CD4-positive, alpha-beta memory T cell (primary cell): Measurements from ENCODE around the gene RARA. TPM values are rescaled to one million over a fixed set of nuclear protein-coding genes. Genes with fewer than 3 reads are reported as not detected.

ENCODE experiments used
- CTCF ChIA-PET: fragments of 350-600 bp; sonication (Branson Sonifier 250); formaldehyde crosslinking; loops from one replicate; lab custom pipeline; 2021; ENCODE audit warnings: inconsistent platforms; ENCODE audit not compliant: partially characterized antibody; lab: Charles Lee
- POLR2A ChIA-PET: fragments of 350-600 bp; sonication (Branson Sonifier 250); formaldehyde crosslinking; loops from one replicate; lab custom pipeline; 2021; ENCODE audit not compliant: partially characterized antibody; lab: Charles Lee
- DNase-seq, 5 donors: peaks; one replicate each; pipeline versions ENCODE4 v3.0.0 to v3.0.0-alpha.2; 2020 to 2022; ENCODE audit warnings: mixed read lengths in 1 of 5
- H3K27ac ChIP-seq: one replicate; pipeline ENCODE4 v1.7.0; 2013; ENCODE audit warnings: low read depth, low read length
- H3K27me3 ChIP-seq: 2 replicates; pipeline ENCODE4 v1.7.0; 2013; ENCODE audit warnings: mild to moderate bottlenecking, low read length, moderate library complexity; ENCODE audit not compliant: insufficient read depth
- H3K36me3 ChIP-seq: 2 replicates; pipeline ENCODE4 v1.7.0; 2013; ENCODE audit warnings: mild to moderate bottlenecking, low read length, moderate library complexity; ENCODE audit not compliant: insufficient read depth
- H3K4me1 ChIP-seq: 2 replicates; pipeline ENCODE4 v1.7.0; 2013; ENCODE audit warnings: mild to moderate bottlenecking, low read length, moderate library complexity; ENCODE audit not compliant: insufficient read depth
- H3K4me3 ChIP-seq, 2 donors: one replicate each; pipeline ENCODE4 v1.7.0; 2013; ENCODE audit warnings: low read length in 2 of 2, mild to moderate bottlenecking in 1 of 2
- H3K9me3 ChIP-seq, 2 donors: one replicate each; pipeline ENCODE4 v1.7.0; 2013; ENCODE audit warnings: low read length in 2 of 2, control low read depth in 1 of 2; ENCODE audit not compliant: control insufficient read depth in 1 of 2
- H3K27ac Mint-ChIP-seq, 7 donors: one replicate each; pipeline ENCODE4 v1.8.0; 2020 to 2021; ENCODE audit warnings: mixed read lengths in 7 of 7, mild to moderate bottlenecking in 6 of 7, inconsistent platforms in 3 of 7, moderate library complexity in 3 of 7
- H3K27me3 Mint-ChIP-seq, 2 donors: one replicate each; pipeline ENCODE4 v1.8.0; 2020 to 2021; ENCODE audit warnings: mixed read lengths in 2 of 2
- H3K36me3 Mint-ChIP-seq, 2 donors: one replicate each; pipeline ENCODE4 v1.8.0; 2020 to 2021; ENCODE audit warnings: mixed read lengths in 2 of 2, inconsistent platforms in 1 of 2, mild to moderate bottlenecking in 1 of 2
- H3K4me1 Mint-ChIP-seq, 4 donors: one replicate each; pipeline ENCODE4 v1.8.0; 2020 to 2021; ENCODE audit warnings: mixed read lengths in 4 of 4, mild to moderate bottlenecking in 1 of 4
- H3K4me3 Mint-ChIP-seq, 8 donors: one replicate each; pipeline ENCODE4 v1.8.0; 2020 to 2021; ENCODE audit warnings: mixed read lengths in 8 of 8, mild to moderate bottlenecking in 7 of 8, moderate library complexity in 6 of 8, inconsistent platforms in 3 of 8
- H3K9me3 Mint-ChIP-seq, 8 donors: one replicate each; pipeline ENCODE4 v1.8.0; 2020 to 2021; ENCODE audit warnings: mixed read lengths in 8 of 8, mild to moderate bottlenecking in 5 of 8, inconsistent platforms in 3 of 8, moderate library complexity in 1 of 8
- intact Hi-C: fragments of 100-400 bp; cut with micrococcal nuclease; formaldehyde crosslinking; loops from one replicate; pipeline ENCODE4 v1.15.1; 2023
- polyA plus RNA-seq, 2 donors: library from polyadenylated mRNA; unstranded; fragments of 300-500 nt; fragmentation: Illumina TruSeq; gene quantifications; one replicate each; pipeline ENCODE4 v1.2.3, GENCODE V29; 2021
- total RNA-seq, 2 experiments: library from RNA; stranded (reverse); gene quantifications; one replicate each; pipeline ENCODE4 v1.2.3, GENCODE V29; 2021

The RARA gene
- total and polyA plus RNA-seq, 4 experiments from 2014 or later: 5.1 to 54.5 (median 37.4) TPM

DNA sequence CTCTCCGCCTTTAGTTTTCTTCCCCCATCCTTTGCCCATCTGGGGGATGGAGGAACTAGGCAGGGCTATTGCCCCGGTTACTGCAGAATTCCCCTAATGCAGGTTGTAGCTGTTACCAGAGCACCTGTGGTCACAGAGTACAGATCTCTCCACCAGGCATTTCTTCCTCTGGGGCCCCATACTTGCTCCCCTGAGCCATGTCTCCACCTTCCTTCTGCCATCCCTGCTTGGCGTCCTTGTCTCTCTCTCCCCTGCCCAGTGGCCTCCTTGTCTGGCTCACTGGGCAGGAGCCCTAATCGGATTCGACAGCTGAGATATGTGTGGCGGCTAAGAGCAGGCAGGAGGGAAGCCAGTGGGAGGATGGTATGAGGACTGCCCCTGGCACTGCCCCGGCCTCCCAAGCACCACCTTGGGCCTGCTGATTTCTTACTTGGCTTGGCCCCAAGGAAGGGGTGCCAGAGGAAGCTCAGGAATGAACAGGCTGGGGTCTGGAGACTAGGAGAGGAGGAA, 2.0 kb downstream of the RARA start:
- no peak overlapping the region for H3K27ac ChIP-seq
- no peaks in the 10 kb centered on the region for H3K36me3 ChIP-seq
- Mint-ChIP-seq H3K4me3 (no peak overlapping the region), H3K9me3 (no peaks in the 10 kb centered on the region), H3K36me3 (no peaks in the 10 kb centered on the region), H3K4me1 (peaks cover 20 to 62% (median 40%) of the 10 kb centered on the region in 4 donors), H3K27ac (no peak overlapping the region), H3K27me3 (no peaks in the 10 kb centered on the region)
- DNase-seq: no peak
- H3K4me1 ChIP-seq: peaks cover 84% of the 10 kb centered on the region
- no peaks in the 10 kb centered on the region for H3K9me3 ChIP-seq
- no peaks in the 10 kb centered on the region for H3K27me3 ChIP-seq
- POLR2A ChIA-PET: interaction anchor here (1.2 to 37.1 kb wide), 3 partner anchors 8 to 33 kb away, joined by 3 to 1054 read pairs (median 367); no protein-coding TSS in a partner anchor
- H3K4me3 ChIP-seq: no peak overlapping the region
- CTCF ChIA-PET: interaction anchor here (1.1 to 18.1 kb wide), 4 partner anchors 12 to 235 kb away, joined by 3 to 573 read pairs (median 128); no protein-coding TSS in a partner anchor
- intact Hi-C loops: no loop called here

DNA sequence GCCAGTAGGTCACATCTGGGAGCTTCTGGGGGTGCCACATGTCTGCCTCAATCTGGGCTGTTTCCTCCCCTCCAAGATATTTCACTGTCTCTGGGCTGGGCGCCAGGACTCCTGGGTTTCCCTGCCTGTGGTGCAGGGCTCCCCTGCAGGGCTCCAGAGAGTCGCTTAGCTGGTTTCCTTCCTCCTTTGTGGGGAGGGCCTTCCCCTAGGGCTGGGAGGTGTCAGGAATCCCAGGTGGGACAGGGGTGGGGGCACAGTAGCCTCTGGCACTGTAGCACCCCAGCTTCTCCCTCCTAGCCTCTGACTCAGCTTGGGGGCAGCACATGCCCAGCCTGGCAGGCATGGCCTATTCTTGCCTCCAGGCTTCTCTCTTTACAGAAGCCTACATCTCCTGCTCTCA, 2.6 kb downstream of the RARA start:
- H3K27ac Mint-ChIP-seq: peak overlapping the region in 4 of 7 donors; percentile 22 to 81 (median 50)
- no peaks in the 10 kb centered on the region for H3K9me3 ChIP-seq
- intact Hi-C loops: no loop called here
- ChIA-PET CTCF (interaction anchor here (1.5 to 18.1 kb wide), 4 partner anchors 8 to 236 kb away, joined by 3 to 573 read pairs (median 131); no protein-coding TSS in a partner anchor), POLR2A (interaction anchor here (1.2 to 37.1 kb wide), 3 partner anchors 8 to 33 kb away, joined by 3 to 1054 read pairs (median 367); no protein-coding TSS in a partner anchor)
- H3K4me3 ChIP-seq: no peak overlapping the region
- no peaks in the 10 kb centered on the region for H3K9me3 Mint-ChIP-seq
- peaks cover 21 to 68% (median 46%) of the 10 kb centered on the region in 4 donors for H3K4me1 Mint-ChIP-seq
- DNase-seq: no peak
- H3K4me3 Mint-ChIP-seq: no peak overlapping the region
- H3K27me3 Mint-ChIP-seq: no peaks in the 10 kb centered on the region
- no peak overlapping the region for H3K27ac ChIP-seq
- H3K27me3 ChIP-seq: no peaks in the 10 kb centered on the region
- H3K36me3 ChIP-seq: no peaks in the 10 kb centered on the region
- peaks cover 84% of the 10 kb centered on the region for H3K4me1 ChIP-seq
- no peaks in the 10 kb centered on the region for H3K36me3 Mint-ChIP-seq

DNA sequence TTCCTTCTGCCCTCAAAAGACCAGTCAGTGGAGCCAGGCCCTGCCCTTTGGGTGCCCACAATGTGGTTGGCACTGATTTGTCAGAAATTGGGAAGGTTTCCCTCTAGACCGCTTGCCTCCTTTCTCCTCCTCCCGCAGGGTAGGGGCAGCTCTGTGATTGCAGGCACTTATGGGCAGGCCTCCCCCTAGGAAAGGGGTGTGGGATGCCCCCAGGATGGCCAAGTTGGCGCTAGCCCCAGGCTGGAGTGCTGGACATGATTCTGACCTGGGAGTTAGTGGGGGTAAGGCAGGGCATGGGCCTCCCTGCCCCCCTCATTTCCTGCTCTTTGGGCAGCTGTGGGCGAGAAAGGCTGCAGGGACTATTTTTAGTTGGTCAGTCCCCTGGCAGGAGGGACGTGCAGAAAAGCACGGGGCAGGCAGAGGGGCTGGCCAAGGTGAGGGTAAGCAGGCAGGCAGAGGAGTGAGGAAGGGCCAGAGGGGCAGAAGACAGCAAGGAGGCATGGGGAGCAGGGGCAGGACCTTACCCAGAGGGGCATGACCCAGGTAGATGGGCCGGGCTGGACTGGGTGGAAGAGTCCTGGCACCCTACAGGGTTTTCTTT, 3.3 kb downstream of the RARA start:
- Histone ChIP-seq H3K27me3 (no peaks in the 10 kb centered on the region), H3K4me1 (peaks cover 84% of the 10 kb centered on the region), H3K4me3 (no peak overlapping the region), H3K9me3 (no peaks in the 10 kb centered on the region), H3K36me3 (no peaks in the 10 kb centered on the region), H3K27ac (no peak overlapping the region)
- DNase-seq: no peak
- POLR2A ChIA-PET: interaction anchor here (1.2 to 37.1 kb wide), 3 partner anchors 9 to 32 kb away, joined by 3 to 1054 read pairs (median 367); no protein-coding TSS in a partner anchor
- intact Hi-C loops: no loop called here
- CTCF ChIA-PET: interaction anchor here (1.1 to 18.1 kb wide), 4 partner anchors 9 to 128 kb away, joined by 3 to 573 read pairs (median 7); no protein-coding TSS in a partner anchor
- peak overlapping the region in 2 of 7 donors; percentile 46 to 48 for H3K27ac Mint-ChIP-seq
- H3K9me3 Mint-ChIP-seq: no peaks in the 10 kb centered on the region
- no peak overlapping the region for H3K4me3 Mint-ChIP-seq
- H3K27me3 Mint-ChIP-seq: no peaks in the 10 kb centered on the region
- H3K36me3 Mint-ChIP-seq: no peaks in the 10 kb centered on the region
- H3K4me1 Mint-ChIP-seq: peaks cover 21 to 72% (median 49%) of the 10 kb centered on the region in 4 donors

DNA sequence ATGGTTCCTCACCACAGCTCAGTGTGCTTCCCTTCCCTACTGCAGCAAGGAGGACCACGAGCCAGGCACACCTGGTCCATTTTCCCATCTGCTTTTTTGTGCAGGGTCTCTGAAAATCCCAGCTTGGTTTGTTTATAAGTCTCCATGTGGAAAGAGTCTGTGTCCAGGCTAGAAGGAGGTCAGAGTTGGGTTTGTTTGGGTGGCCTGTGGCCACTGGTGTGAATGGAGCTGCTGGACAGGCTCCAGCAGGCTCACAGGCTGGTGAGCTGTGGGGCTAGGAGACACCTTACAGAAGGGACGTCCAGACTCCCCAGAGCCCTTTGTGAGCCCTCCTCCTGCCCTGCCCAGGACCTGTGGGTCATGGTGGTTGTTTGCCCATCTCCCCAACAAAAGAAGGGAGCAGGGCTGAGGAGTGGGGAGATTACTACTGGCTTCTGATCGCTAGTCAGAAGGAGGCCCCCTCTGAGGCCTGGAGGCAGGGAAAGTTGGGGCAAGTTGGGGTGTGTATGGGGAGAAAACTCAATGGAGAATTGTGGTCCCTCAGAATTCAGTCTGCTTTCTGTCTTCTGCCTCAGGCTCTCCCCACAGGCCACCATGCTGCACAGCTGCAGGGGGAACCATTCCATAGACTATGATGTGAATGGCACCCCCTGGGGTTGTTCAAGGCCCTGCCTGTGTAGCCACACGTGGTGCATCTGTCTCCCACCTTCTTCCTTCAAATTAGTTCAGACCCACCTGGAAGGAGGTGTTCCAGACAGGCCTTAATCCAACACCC, 4.1 kb downstream of the RARA start:
- ChIA-PET POLR2A (interaction anchor here (19.4 to 37.1 kb wide), 2 partner anchors 9 to 31 kb away, joined by 367 to 1054 read pairs; no protein-coding TSS in a partner anchor), CTCF (interaction anchor here (1.1 to 18.1 kb wide), 4 partner anchors 10 to 127 kb away, joined by 3 to 573 read pairs (median 7); no protein-coding TSS in a partner anchor)
- Mint-ChIP-seq H3K9me3 (no peaks in the 10 kb centered on the region), H3K27me3 (no peaks in the 10 kb centered on the region), H3K4me3 (no peak overlapping the region), H3K36me3 (no peaks in the 10 kb centered on the region), H3K4me1 (peaks cover 26 to 80% (median 56%) of the 10 kb centered on the region in 4 donors), H3K27ac (peak overlapping the region in 1 of 7 donors; percentile 5)
- no peak overlapping the region for H3K27ac ChIP-seq
- intact Hi-C loops: no loop called here
- peaks cover 82% of the 10 kb centered on the region for H3K4me1 ChIP-seq
- H3K27me3 ChIP-seq: no peaks in the 10 kb centered on the region
- H3K36me3 ChIP-seq: no peaks in the 10 kb centered on the region
- DNase-seq: no peak
- no peaks in the 10 kb centered on the region for H3K9me3 ChIP-seq
- no peak overlapping the region for H3K4me3 ChIP-seq

DNA sequence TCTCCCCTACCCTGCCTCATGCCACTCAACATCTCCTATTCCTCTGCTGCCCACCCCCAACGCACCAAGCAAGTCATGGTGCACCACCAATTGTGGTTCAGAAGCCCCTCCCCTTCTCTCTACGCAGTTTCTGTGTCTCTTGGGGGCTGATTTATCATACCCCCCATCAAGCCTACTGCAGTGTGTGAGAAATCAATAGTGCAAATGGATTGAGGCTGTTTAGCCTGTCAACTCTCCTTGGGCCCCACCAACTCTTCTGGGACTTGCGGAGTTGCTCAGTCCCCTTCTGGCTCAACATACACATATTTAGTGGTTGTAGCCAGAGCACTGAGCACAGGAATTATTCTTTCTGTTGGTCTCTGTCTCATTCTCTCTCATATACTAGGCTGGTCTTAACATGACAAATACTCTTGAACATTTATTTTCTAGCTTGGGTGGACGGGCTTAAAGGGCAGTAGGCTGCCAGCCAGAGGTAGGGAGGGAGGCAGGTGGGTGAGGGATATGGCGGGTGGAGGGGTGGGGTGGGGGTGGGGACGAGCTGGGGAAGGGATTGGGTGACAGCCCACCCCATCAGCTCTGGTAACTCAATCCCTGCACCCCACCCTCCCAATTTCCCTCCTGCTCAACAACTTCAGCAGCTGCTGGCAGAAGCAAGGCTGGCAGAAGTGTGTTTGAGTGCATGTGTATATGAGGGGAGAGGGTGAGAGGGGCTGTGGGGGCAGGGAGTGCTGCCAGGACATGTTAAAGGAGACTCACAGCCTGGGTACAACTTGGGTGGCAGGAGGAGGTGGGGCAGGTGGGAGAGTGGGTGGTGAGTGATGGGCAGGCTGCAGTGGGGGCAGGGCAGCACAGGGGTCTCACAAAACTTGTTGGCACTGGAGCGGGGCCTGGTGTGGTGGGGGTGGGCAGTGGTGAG, 4.9 kb downstream of the RARA start:
- intact Hi-C loops: no loop called here
- H3K9me3 Mint-ChIP-seq: no peaks in the 10 kb centered on the region
- CTCF ChIA-PET: interaction anchor here (1.9 to 18.7 kb wide), 5 partner anchors 7 to 40 kb away, joined by 6 to 252 read pairs (median 42); partner anchors contain the start of gene RARA
- H3K27me3 Mint-ChIP-seq: no peaks in the 10 kb centered on the region
- Histone ChIP-seq H3K27ac (no peak overlapping the region), H3K4me1 (peaks cover 75% of the 10 kb centered on the region), H3K36me3 (no peaks in the 10 kb centered on the region), H3K27me3 (no peaks in the 10 kb centered on the region), H3K9me3 (no peaks in the 10 kb centered on the region), H3K4me3 (no peak overlapping the region)
- H3K4me1 Mint-ChIP-seq: peaks cover 28 to 87% (median 56%) of the 10 kb centered on the region in 4 donors
- peaks cover 0 to 5% of the 10 kb centered on the region in 2 donors for H3K36me3 Mint-ChIP-seq
- peak overlapping the region in 6 of 7 donors; percentile 5 to 93 (median 70) for H3K27ac Mint-ChIP-seq
- POLR2A ChIA-PET: interaction anchor here (1.1 to 37.1 kb wide), 4 partner anchors 8 to 220 kb away, joined by 3 to 1054 read pairs (median 186); no protein-coding TSS in a partner anchor
- H3K4me3 Mint-ChIP-seq: no peak overlapping the region
- DNase-seq: no peak

DNA sequence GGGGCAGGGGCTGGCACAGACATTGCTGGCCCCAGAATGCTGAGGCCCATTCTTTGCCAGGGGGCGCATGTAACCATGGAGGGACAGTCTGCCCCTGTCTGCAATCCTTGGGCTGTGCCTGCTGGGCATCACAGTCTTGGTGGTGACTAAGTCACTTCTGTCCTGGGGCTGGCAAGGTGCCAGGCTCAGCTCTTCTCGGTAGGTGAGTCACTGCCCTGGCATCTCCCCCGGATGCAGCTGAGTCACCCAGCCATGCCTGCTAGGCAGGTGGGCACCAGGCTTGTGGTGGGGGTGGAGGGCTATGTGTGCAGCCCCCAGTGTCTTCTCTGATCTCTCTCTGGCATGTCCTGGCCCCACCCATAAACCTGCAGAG, 5.6 kb downstream of the RARA start:
- H3K27ac ChIP-seq: no peak overlapping the region
- ChIA-PET CTCF (interaction anchor here (1.3 to 18.7 kb wide), 5 partner anchors 8 to 39 kb away, joined by 3 to 252 read pairs (median 42); partner anchors contain the start of gene RARA), POLR2A (interaction anchor here (1.0 to 37.1 kb wide), 5 partner anchors 8 to 287 kb away, joined by 3 to 1054 read pairs (median 6); no protein-coding TSS in a partner anchor)
- no peaks in the 10 kb centered on the region for H3K36me3 ChIP-seq
- H3K27me3 ChIP-seq: no peaks in the 10 kb centered on the region
- H3K4me3 Mint-ChIP-seq: peak overlapping the region in 5 of 8 donors; percentile 1 to 70 (median 51)
- DNase-seq: peak; percentile 43 to 96 (median 69)
- H3K9me3 Mint-ChIP-seq: no peaks in the 10 kb centered on the region
- intact Hi-C loops: no loop called here
- H3K27me3 Mint-ChIP-seq: no peaks in the 10 kb centered on the region
- peaks cover 0 to 11% of the 10 kb centered on the region in 2 donors for H3K36me3 Mint-ChIP-seq
- H3K4me3 ChIP-seq: no peak overlapping the region
- no peaks in the 10 kb centered on the region for H3K9me3 ChIP-seq
- peak overlapping the region in 6 of 7 donors; percentile 16 to 93 (median 80) for H3K27ac Mint-ChIP-seq
- peaks cover 31 to 93% (median 55%) of the 10 kb centered on the region in 4 donors for H3K4me1 Mint-ChIP-seq
- H3K4me1 ChIP-seq: peaks cover 75% of the 10 kb centered on the region
